Measurements from ENCODE around the gene HKDC1. TPM values are rescaled to one million over a fixed set of nuclear protein-coding genes. Genes with fewer than 3 reads are reported as not detected.

Gene HKDC1
- total RNA-seq, 2 donors from 2014 or later, result 1.7 to 8.2 TPM

- no peak for ATAC-seq
- DNase-seq, result no peak
- H3K4me1 Mint-ChIP-seq, result peaks cover 20% of the 10 kb centered on the region
- H3K4me3 Mint-ChIP-seq, result peak overlapping the region; percentile 26
- H3K9me3 ChIP-seq (ENCODE audit: control insufficient read depth, low read length, poor library complexity, severe bottlenecking), result no peaks in the 10 kb centered on the region
- H3K27ac Mint-ChIP-seq, result peak overlapping the region; percentile 51
- H3K36me3 Mint-ChIP-seq (ENCODE audit: low read depth), result no peaks in the 10 kb centered on the region
- H3K27me3 Mint-ChIP-seq, result no peaks in the 10 kb centered on the region
These were observed 96.4 kb downstream of the HKDC1 start for GRCh38 chr10:69316313-69317059.

Other genes starting within 250 kb of the HKDC1 start
- gene KIFBP, start 231.5 kb upstream of the HKDC1 start, total RNA-seq, result 1 to 10 TPM; 4.6 to 5.5 TPM
- gene SRGN, start 132.2 kb upstream of the HKDC1 start, total RNA-seq, result 100 to 1,000 TPM; 382 to 467 TPM
- gene VPS26A, start 96.2 kb upstream of the HKDC1 start, total RNA-seq, result 10 to 100 TPM; 28.7 to 36.7 TPM
- 10 to 100 TPM; 42.2 to 64.1 TPM for gene SUPV3L1, start 40.1 kb upstream of the HKDC1 start, total RNA-seq
- gene HK1, start 58.2 kb downstream of the HKDC1 start, total RNA-seq, result 100 to 1,000 TPM in 1 of 2 donors, 10 to 100 TPM in 1; 91.0 to 104 TPM
- not detected for gene TACR2, start 196.6 kb downstream of the HKDC1 start, total RNA-seq
- gene TSPAN15, start 231.1 kb downstream of the HKDC1 start, total RNA-seq, result 10 to 100 TPM; 20.3 to 28.7 TPM

Measured in T-helper 17 cell (primary cell).